OCI-LY3 (cell line): ENCODE results near the gene SDSL.

Experiments used
- H2AFZ ChIP-seq: fragments of 200-600, 300-600 bp; shearing (Covaris generic); 2 replicates; pipeline ENCODE4 v1.6.0; 2014; ENCODE audit warnings: antibody characterized with exemption, low read depth, low read length
- H3K27ac ChIP-seq: fragments of 200-600, 300-600 bp; sonication (generic); 2 replicates; pipeline ENCODE4 v1.5.1; 2014; ENCODE audit warnings: mild to moderate bottlenecking, low read length, moderate library complexity, mixed read lengths
- H3K27me3 ChIP-seq: fragments of 200-600, 300-600 bp; sonication (generic); 2 replicates; pipeline ENCODE4 v1.6.1; 2014; ENCODE audit warnings: low read depth, low read length, mixed read lengths
- H3K36me3 ChIP-seq: fragments of 200-600, 300-600 bp; sonication (generic); replicated peaks from 2 replicates; pipeline ENCODE3; 2014; ENCODE audit warnings: low read depth, low read length, mixed read lengths
- H3K4me1 ChIP-seq: fragments of 300-600, 200-600 bp; sonication (generic); 2 replicates; pipeline ENCODE4 v1.6.1; 2014; ENCODE audit warnings: low read length, mixed read lengths
- H3K4me2 ChIP-seq: fragments of 200-600, 300-600 bp; sonication (generic); 2 replicates; pipeline ENCODE4 v1.6.1; 2014; ENCODE audit warnings: low read length, mixed read lengths
- H3K4me3 ChIP-seq: fragments of 300-600, 200-600 bp; sonication (generic); 2 replicates; pipeline ENCODE4 v1.5.1; 2014; ENCODE audit warnings: antibody characterized with exemption, mild to moderate bottlenecking, low read length, moderate library complexity
- H3K79me2 ChIP-seq: fragments of 300-600, 200-600 bp; shearing (Covaris generic); 2 replicates; pipeline ENCODE4 v1.6.1; 2014; ENCODE audit warnings: mild to moderate bottlenecking, low read length, mixed read lengths
- H3K9ac ChIP-seq: fragments of 300-600, 200-600 bp; shearing (Covaris generic); 2 replicates; pipeline ENCODE4 v1.6.0; 2014; ENCODE audit warnings: mild to moderate bottlenecking, low read length, moderate library complexity
- H3K9me3 ChIP-seq: fragments of 200-600, 300-600 bp; shearing (Covaris generic); 2 replicates; pipeline ENCODE4 v1.6.1; 2014; ENCODE audit warnings: low read length, mixed read lengths; ENCODE audit not compliant: insufficient read depth
- H4K20me1 ChIP-seq: fragments of 200-600, 300-600 bp; sonication (generic); 2 replicates; pipeline ENCODE4 v1.6.1; 2016; ENCODE audit warnings: low read length, mixed read lengths; ENCODE audit not compliant: insufficient read depth
- CTCF ChIP-seq: fragments of 200-600, 300-600 bp; sonication (generic); IDR thresholded peaks from 2 replicates; pipeline ENCODE4 v1.5.1; 2014; ENCODE audit warnings: antibody characterized with exemption, low read length, low read depth
- EZH2phosphoT487 ChIP-seq: fragments of 200-600 bp; shearing (Covaris generic); IDR thresholded peaks from 2 replicates; pipeline ENCODE4 v1.6.1; 2018; ENCODE audit warnings: antibody characterized with exemption, mixed run types, low read depth

The SDSL gene

DNA sequence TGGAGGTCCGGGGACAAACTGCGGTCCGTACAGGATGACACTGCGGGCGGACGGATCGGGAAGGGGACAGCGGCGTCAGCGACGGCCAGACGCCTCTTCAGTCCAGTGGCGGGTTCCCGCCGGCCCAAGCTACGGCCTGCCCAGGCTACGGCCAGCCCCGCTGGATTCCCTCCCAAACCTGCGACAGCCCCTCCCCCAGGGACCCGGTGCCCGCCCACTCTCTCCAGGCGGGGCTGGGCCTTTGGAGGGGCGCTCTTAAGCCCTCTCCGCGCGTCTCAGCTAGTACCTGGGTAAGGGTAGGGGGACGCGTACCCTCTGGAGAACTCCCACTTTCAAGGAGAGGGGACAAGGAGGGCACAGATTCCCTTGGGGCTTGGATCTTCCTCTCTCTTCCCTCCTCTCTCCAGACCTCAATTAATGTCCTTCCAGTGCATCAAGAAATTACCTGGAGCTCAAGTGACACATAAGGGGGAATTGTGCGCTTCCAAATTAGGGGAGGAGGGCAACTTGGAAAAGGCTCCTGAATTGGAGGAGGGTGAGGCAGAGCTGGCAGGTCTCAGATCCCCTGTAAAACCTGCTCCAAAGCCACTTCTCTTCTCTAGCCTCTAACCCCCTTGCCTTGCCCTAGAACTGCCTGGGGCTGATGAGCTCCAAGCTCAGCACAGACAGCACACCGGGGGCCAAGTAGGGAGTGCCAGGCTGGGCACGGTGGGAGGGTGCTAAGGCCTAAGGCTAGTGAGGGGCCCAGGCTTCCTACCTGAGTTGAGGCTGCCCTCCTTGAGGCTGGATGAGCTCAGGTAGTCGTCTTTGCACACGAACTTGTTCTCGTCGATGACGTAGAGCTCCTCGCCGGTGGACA, 46.4 kb downstream of the SDSL start:
- H3K4me1 ChIP-seq: no peaks in the 10 kb centered on the region
- no peaks in the 10 kb centered on the region for H3K79me2 ChIP-seq
- H3K4me2 ChIP-seq: no peak overlapping the region
- no peak overlapping the region for H2AFZ ChIP-seq
- no peaks in the 10 kb centered on the region for H4K20me1 ChIP-seq
- H3K27me3 ChIP-seq: no peaks in the 10 kb centered on the region
- no peak overlapping the region for H3K4me3 ChIP-seq
- no peaks in the 10 kb centered on the region for H3K36me3 ChIP-seq
- H3K27ac ChIP-seq: no peak overlapping the region
- H3K9ac ChIP-seq: no peak overlapping the region
- no peaks in the 10 kb centered on the region for H3K9me3 ChIP-seq
- no peak for TF ChIP-seq CTCF
- no peak for TF ChIP-seq EZH2phosphoT487

- no peak for TF ChIP-seq CTCF
- no peak for TF ChIP-seq EZH2phosphoT487
- H3K27me3 ChIP-seq: no peaks in the 10 kb centered on the region; the same call in 1 of the 2 replicates
- H3K9ac ChIP-seq: no peak overlapping the region
- no peaks in the 10 kb centered on the region for H3K4me1 ChIP-seq
- no peak overlapping the region for H3K4me2 ChIP-seq
- no peaks in the 10 kb centered on the region for H3K9me3 ChIP-seq
- H2AFZ ChIP-seq: no peak overlapping the region
- no peaks in the 10 kb centered on the region for H3K79me2 ChIP-seq
- H3K4me3 ChIP-seq: no peak overlapping the region
- no peaks in the 10 kb centered on the region for H3K36me3 ChIP-seq
- H3K27ac ChIP-seq: no peak overlapping the region
- H4K20me1 ChIP-seq: no peaks in the 10 kb centered on the region
Observed at GRCh38 chr12:113469224-113469948, 47.2 kb downstream of the SDSL start.

DNA sequence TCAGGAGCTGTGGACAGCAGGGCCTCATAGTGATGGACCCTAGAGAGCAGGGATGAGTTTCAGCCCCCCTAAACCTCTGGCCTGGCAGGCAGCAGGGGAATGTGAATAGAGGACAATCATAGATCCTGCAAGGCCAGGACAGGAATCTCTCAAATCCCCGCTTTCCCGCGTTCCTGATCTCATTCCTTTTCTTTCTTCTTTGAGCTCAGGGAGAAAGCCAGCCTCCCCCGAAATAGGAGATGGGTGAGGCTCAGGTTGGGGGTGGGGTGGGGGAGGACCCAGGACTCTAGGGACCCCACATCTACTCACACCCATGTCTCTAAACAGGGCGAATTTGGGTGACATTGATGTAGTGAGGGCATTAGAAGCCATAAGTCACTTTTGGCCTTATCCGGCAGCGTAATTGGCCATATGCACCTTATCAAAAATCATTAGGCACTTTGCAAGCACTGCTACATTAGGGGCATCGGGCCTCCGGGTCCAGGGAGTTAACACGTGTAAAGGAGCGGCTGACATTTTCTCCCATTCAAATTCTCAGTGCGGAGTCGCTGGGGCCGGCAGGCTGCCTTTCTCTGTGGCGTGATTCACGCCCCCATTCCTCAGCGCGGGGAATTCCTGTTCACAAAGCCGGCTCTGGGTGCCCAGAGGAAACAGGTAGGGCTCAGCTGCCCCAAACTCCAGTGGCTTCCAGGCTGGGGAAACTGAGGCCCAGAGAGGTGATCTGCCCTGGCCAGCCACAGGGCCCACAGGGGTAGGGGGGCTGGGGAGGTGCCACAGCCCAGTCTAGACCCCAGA, 48.0 kb downstream of the SDSL start:
- no peaks in the 10 kb centered on the region for H3K36me3 ChIP-seq
- H3K27ac ChIP-seq: no peak overlapping the region
- no peaks in the 10 kb centered on the region for H3K79me2 ChIP-seq
- no peak overlapping the region for H3K4me3 ChIP-seq
- H2AFZ ChIP-seq: no peak overlapping the region
- no peaks in the 10 kb centered on the region for H3K4me1 ChIP-seq
- no peak overlapping the region for H3K4me2 ChIP-seq
- H3K27me3 ChIP-seq: no peaks in the 10 kb centered on the region; the same call in 1 of the 2 replicates
- H4K20me1 ChIP-seq: no peaks in the 10 kb centered on the region
- no peak for TF ChIP-seq CTCF
- TF ChIP-seq EZH2phosphoT487: no peak
- no peak overlapping the region for H3K9ac ChIP-seq
- H3K9me3 ChIP-seq: no peaks in the 10 kb centered on the region
